WTC11 (cell line): Measurements from ENCODE around the gene ZBTB7C. TPM values are rescaled to one million over a fixed set of nuclear protein-coding genes. Genes with fewer than 3 reads are reported as not detected.

ENCODE experiments used
- ATAC-seq: fragments of 200-7000 bp; cut with Tn5 transposase; 2 replicates; pipeline ENCODE4 v1.10.0; 2021; ENCODE audit warnings: mild to moderate bottlenecking, moderate library complexity
- CTCF ChIA-PET: fragments of 300-600 bp; sonication (Branson Sonifier 250); formaldehyde crosslinking; loops from one replicate; lab custom pipeline; 2021; ENCODE audit warnings: antibody characterized with exemption; lab: Charles Lee
- POLR2A ChIA-PET: fragments of 350-600 bp; sonication (Branson Sonifier 250); formaldehyde crosslinking; loops from one replicate; lab custom pipeline; 2021; ENCODE audit warnings: antibody characterized with exemption; lab: Charles Lee
- DNase-seq: peaks from one replicate; pipeline ENCODE4 v3.0.0; 2021; ENCODE audit warnings: low spot score
- H3K27ac Mint-ChIP-seq: 2 replicates; pipeline ENCODE4 v1.8.0; 2021; ENCODE audit warnings: mixed read lengths
- H3K27me3 Mint-ChIP-seq: 2 replicates; pipeline ENCODE4 v1.8.0; 2021; ENCODE audit warnings: low read depth, mild to moderate bottlenecking, moderate library complexity, mixed read lengths
- H3K36me3 Mint-ChIP-seq: 2 replicates; pipeline ENCODE4 v1.8.0; 2021; ENCODE audit warnings: mixed read lengths
- H3K4me1 Mint-ChIP-seq: 2 replicates; pipeline ENCODE4 v1.8.0; 2022; ENCODE audit warnings: mixed read lengths
- H3K4me3 Mint-ChIP-seq: 2 replicates; pipeline ENCODE4 v1.8.0; 2021; ENCODE audit warnings: mild to moderate bottlenecking, moderate library complexity, mixed read lengths
- H3K9me3 Mint-ChIP-seq: 2 replicates; pipeline ENCODE4 v1.8.0; 2021; ENCODE audit warnings: mixed read lengths
- ATF1 ChIP-seq: sonication (generic); formaldehyde crosslinking; IDR thresholded peaks from 2 replicates; pipeline ENCODE4 v1.8.1; 2023; ENCODE audit warnings: mild to moderate bottlenecking, moderate library complexity, missing genetic modification reagents
- CREB1 ChIP-seq: sonication (generic); formaldehyde crosslinking; IDR thresholded peaks from 2 replicates; pipeline ENCODE4 v1.8.0; 2023; ENCODE audit warnings: mild to moderate bottlenecking, missing genetic modification reagents
- E2F5 ChIP-seq: sonication (generic); formaldehyde crosslinking; IDR thresholded peaks from 2 replicates; pipeline ENCODE4 v1.8.1; 2022; ENCODE audit warnings: mild to moderate bottlenecking, moderate library complexity, missing genetic modification reagents
- ERG ChIP-seq: fragments of 250-450 bp; sonication (Bioruptor Pico); IDR thresholded peaks from 2 replicates; pipeline ENCODE4 v1.8.0; 2021; ENCODE audit warnings: mild to moderate bottlenecking
- GRHL2 ChIP-seq: fragments of 250-450 bp; sonication (Bioruptor Pico); IDR thresholded peaks from 2 replicates; pipeline ENCODE4 v1.8.0; 2022; ENCODE audit warnings: mild to moderate bottlenecking, moderate library complexity; ENCODE audit not compliant: insufficient replicate concordance, severe bottlenecking
- GTF2I ChIP-seq: fragments of 250-450 bp; sonication (Bioruptor Pico); conservative IDR thresholded peaks from 2 replicates; pipeline ENCODE4 v1.4.0; 2021; ENCODE audit warnings: mild to moderate bottlenecking
- MXD4 ChIP-seq: fragments of 250-450 bp; sonication (Bioruptor Pico); IDR thresholded peaks from 2 replicates; pipeline ENCODE4 v1.8.0; 2021; ENCODE audit warnings: mild to moderate bottlenecking, moderate library complexity, borderline replicate concordance
- MYBL2 ChIP-seq: sonication (generic); formaldehyde crosslinking; IDR thresholded peaks from 2 replicates; pipeline ENCODE4 v1.8.1; 2023; ENCODE audit warnings: mild to moderate bottlenecking, moderate library complexity, missing genetic modification reagents
- NFYB ChIP-seq: sonication (generic); formaldehyde crosslinking; conservative IDR thresholded peaks from 2 replicates; pipeline ENCODE4 v1.8.0; 2022; ENCODE audit warnings: low read depth, missing genetic modification reagents
- OVOL2 ChIP-seq: fragments of 250-450 bp; sonication (Bioruptor Pico); IDR thresholded peaks from 2 replicates; pipeline ENCODE4 v1.9.0; 2021; ENCODE audit warnings: mild to moderate bottlenecking, borderline replicate concordance
- PRDM15 ChIP-seq: sonication (generic); formaldehyde crosslinking; IDR thresholded peaks from 2 replicates; pipeline ENCODE4 v1.8.0; 2022; ENCODE audit warnings: missing genetic modification reagents
- PRRX2 ChIP-seq: fragments of 250-450 bp; sonication (Bioruptor Pico); IDR thresholded peaks from 2 replicates; pipeline ENCODE4 v1.8.0; 2021; ENCODE audit warnings: mild to moderate bottlenecking
- SMAD3 ChIP-seq: sonication (generic); formaldehyde crosslinking; IDR thresholded peaks from 2 replicates; pipeline ENCODE4 v1.8.0; 2022; ENCODE audit warnings: missing genetic modification reagents, mild to moderate bottlenecking, borderline replicate concordance
- SMAD4 ChIP-seq: sonication (generic); formaldehyde crosslinking; IDR thresholded peaks from 2 replicates; pipeline ENCODE4 v1.8.0; 2022; ENCODE audit warnings: mild to moderate bottlenecking, missing genetic modification reagents
- SP1 ChIP-seq: sonication (generic); formaldehyde crosslinking; conservative IDR thresholded peaks from 2 replicates; pipeline ENCODE4 v1.8.1; 2022; ENCODE audit warnings: missing genetic modification reagents
- TEAD4 ChIP-seq: sonication (generic); formaldehyde crosslinking; IDR thresholded peaks from 2 replicates; pipeline ENCODE4 v1.8.0; 2022; ENCODE audit warnings: mild to moderate bottlenecking, missing genetic modification reagents
- ZBTB43 ChIP-seq: sonication (generic); formaldehyde crosslinking; IDR thresholded peaks from 2 replicates; pipeline ENCODE4 v1.8.1; 2023; ENCODE audit warnings: mild to moderate bottlenecking, missing genetic modification reagents
- ZNF219 ChIP-seq: sonication (generic); formaldehyde crosslinking; IDR thresholded peaks from 2 replicates; pipeline ENCODE4 v1.8.0; 2023; ENCODE audit warnings: missing genetic modification reagents, mild to moderate bottlenecking, borderline replicate concordance
- ZNF396 ChIP-seq: fragments of 250-450 bp; sonication (Bioruptor Pico); IDR thresholded peaks from 2 replicates; pipeline ENCODE4 v1.8.0; 2021; ENCODE audit warnings: mild to moderate bottlenecking, moderate library complexity, borderline replicate concordance
- ZNF423 ChIP-seq: fragments of 250-450 bp; sonication (Bioruptor Pico); IDR thresholded peaks from 2 replicates; pipeline ENCODE4 v2.1.2; 2022; ENCODE audit warnings: mild to moderate bottlenecking, moderate library complexity
- total RNA-seq: library from RNA; stranded (reverse); gene quantifications from 3 replicates; pipeline ENCODE4 v1.2.3, GENCODE V29; 2021
- TF ChIP-seq, protein P1 (sequence below): sonication (generic); formaldehyde crosslinking; IDR thresholded peaks from 2 replicates; pipeline ENCODE4 v1.8.1; 2022; ENCODE audit warnings: low read depth, missing genetic modification reagents, borderline replicate concordance
- TF ChIP-seq, protein P2 (sequence below): sonication (generic); formaldehyde crosslinking; IDR thresholded peaks from 2 replicates; pipeline ENCODE4 v1.8.1; 2023; ENCODE audit warnings: mild to moderate bottlenecking, missing genetic modification reagents, moderate library complexity

Gene ZBTB7C
- total RNA-seq, 1 experiment from 2014 or later: 0.48 TPM

DNA sequence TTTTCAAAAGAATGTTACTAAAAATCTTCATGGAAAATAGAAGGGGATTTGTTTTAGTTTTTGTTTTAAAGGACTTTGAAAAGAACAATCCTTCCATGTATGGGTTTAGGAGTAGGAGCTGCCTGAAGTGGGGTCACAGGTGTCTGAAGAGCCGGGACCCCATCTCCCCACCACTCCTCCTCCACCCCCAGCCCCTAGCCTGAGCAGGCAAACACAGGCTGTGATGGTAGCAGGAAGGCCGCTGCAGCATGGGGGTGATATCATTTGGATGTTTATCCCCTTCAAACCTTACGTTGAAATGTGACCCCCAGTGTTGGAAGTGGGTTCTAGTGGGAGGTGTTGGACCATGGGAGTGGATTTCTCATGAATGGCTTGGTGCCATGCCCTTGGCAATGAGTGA lies 93.0 kb downstream of the ZBTB7C start:
- no peak for ATAC-seq
- CTCF ChIA-PET: interaction anchor here (1.2 to 2.7 kb wide), 2 partner anchors 85 to 308 kb away, joined by 3 to 13 read pairs; no protein-coding TSS in a partner anchor
- POLR2A ChIA-PET: no interaction called here
- TF ChIP-seq GRHL2 (no peak), MYBL2 (CRISPR knock-in tag) (no peak), ZNF219 (CRISPR knock-in tag) (no peak), PRRX2 (no peak), NFYB (CRISPR knock-in tag) (no peak), TEAD4 (no peak)
- TF ChIP-seq, protein P1, sequence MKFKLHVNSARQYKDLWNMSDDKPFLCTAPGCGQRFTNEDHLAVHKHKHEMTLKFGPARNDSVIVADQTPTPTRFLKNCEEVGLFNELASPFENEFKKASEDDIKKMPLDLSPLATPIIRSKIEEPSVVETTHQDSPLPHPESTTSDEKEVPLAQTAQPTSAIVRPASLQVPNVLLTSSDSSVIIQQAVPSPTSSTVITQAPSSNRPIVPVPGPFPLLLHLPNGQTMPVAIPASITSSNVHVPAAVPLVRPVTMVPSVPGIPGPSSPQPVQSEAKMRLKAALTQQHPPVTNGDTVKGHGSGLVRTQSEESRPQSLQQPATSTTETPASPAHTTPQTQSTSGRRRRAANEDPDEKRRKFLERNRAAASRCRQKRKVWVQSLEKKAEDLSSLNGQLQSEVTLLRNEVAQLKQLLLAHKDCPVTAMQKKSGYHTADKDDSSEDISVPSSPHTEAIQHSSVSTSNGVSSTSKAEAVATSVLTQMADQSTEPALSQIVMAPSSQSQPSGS (CRISPR knock-in tag): no peak
- TF ChIP-seq, protein P2, sequence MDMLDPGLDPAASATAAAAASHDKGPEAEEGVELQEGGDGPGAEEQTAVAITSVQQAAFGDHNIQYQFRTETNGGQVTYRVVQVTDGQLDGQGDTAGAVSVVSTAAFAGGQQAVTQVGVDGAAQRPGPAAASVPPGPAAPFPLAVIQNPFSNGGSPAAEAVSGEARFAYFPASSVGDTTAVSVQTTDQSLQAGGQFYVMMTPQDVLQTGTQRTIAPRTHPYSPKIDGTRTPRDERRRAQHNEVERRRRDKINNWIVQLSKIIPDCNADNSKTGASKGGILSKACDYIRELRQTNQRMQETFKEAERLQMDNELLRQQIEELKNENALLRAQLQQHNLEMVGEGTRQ: no peak
- no peak for DNase-seq
- no peaks in the 10 kb centered on the region for H3K36me3 Mint-ChIP-seq
- H3K27me3 Mint-ChIP-seq: no peaks in the 10 kb centered on the region; the same call in none of the 2 replicates
- no peaks in the 10 kb centered on the region for H3K9me3 Mint-ChIP-seq
- H3K4me1 Mint-ChIP-seq: peaks cover 24% of the 10 kb centered on the region
- no peak overlapping the region for H3K4me3 Mint-ChIP-seq
- H3K27ac Mint-ChIP-seq: no peak overlapping the region

DNA sequence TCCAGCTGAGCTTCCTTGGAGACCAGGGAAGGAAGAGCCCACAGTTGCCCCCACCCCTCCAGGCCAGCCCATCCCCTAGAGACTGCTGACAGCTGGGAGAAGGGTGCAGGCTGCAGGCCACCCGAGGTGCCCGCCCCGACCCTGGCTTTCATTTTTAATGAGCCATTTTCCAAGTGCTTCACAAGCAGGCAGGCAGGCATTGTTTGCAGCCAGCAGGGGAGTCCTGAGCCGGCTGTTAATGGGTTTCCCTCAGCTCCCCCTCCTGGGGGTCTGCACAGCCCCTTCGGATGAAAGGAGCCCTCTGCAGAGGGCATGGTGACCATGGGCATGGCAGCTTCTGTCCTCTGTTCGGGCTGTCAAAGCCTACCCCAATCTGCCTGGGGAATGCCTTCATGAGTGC lies 94.5 kb downstream of the ZBTB7C start:
- Mint-ChIP-seq H3K27ac (no peak overlapping the region), H3K27me3 (no peaks in the 10 kb centered on the region; the same call in none of the 2 replicates), H3K4me1 (peaks cover 24% of the 10 kb centered on the region), H3K36me3 (no peaks in the 10 kb centered on the region), H3K4me3 (no peak overlapping the region)
- no peak for DNase-seq
- ChIA-PET CTCF (interaction anchor here (0.8 to 1.9 kb wide), 7 partner anchors 9 to 131 kb away, joined by 3 to 9 read pairs (median 5); no protein-coding TSS in a partner anchor), POLR2A (no interaction called here)
- TF ChIP-seq MXD4 (no peak), ZNF423 (CRISPR knock-in tag) (peak; percentile 81)
- TF ChIP-seq, all 79 proteins: peak for 1
- no peaks in the 10 kb centered on the region for H3K9me3 Mint-ChIP-seq
- peak; percentile 42 for ATAC-seq

DNA sequence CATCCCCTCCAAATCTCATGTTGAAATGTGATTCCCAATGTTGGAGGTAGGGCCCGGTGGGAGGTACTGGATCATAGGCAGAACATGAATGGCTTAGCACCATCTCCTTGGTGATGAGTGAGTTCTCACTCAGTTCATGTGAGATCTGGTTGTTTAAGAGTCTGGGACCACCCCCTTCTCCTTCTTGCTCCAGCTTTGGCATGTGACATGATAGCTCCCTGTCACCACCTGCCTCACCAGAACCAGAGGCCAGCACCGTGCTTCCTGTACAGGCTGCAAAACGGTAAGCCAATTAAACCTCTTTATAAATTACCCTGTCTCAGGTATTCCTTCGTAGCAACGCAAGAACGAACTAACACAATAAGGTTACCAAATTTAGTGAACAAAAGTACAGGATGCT lies 95.4 kb downstream of the ZBTB7C start:
- no peaks in the 10 kb centered on the region; the same call in none of the 2 replicates for H3K27me3 Mint-ChIP-seq
- H3K9me3 Mint-ChIP-seq: no peaks in the 10 kb centered on the region
- H3K36me3 Mint-ChIP-seq: no peaks in the 10 kb centered on the region
- ATAC-seq: no peak
- ChIA-PET POLR2A (no interaction called here), CTCF (interaction anchor here (1.0 to 1.9 kb wide), 4 partner anchors 18 to 131 kb away, joined by 4 to 6 read pairs (median 4); no protein-coding TSS in a partner anchor)
- no peak overlapping the region for H3K27ac Mint-ChIP-seq
- no peak overlapping the region for H3K4me3 Mint-ChIP-seq
- H3K4me1 Mint-ChIP-seq: peaks cover 27% of the 10 kb centered on the region
- no peak for DNase-seq
- TF ChIP-seq SP1 (CRISPR knock-in tag) (no peak), ZNF396 (no peak), GTF2I (CRISPR knock-in tag) (no peak), ATF1 (CRISPR knock-in tag) (no peak), SMAD4 (CRISPR knock-in tag) (no peak), E2F5 (no peak), SMAD3 (no peak), ZBTB43 (CRISPR knock-in tag) (no peak), PRDM15 (no peak), ERG (no peak), OVOL2 (CRISPR knock-in tag) (no peak), ZNF219 (CRISPR knock-in tag) (no peak), CREB1 (no peak)
